Stimulated activated naive CD8-positive, alpha-beta T cell treated with anti-CD3 and anti-CD28 coated beads, Interleukin-15, Interleukin-2, amounts not matched to agents 100 U/mL and 50 U/mL, for 24 hours (primary cell): ENCODE results near the gene ZNF440.
"Not testable (repeated sequence)": the region's sequence is repeated elsewhere in the genome, so short reads cannot be mapped to it uniquely, and the experiment has no call there.

Source experiments
- ATAC-seq: fragments of 150-1000 bp; cut with Tn5 transposase; one replicate; pipeline ENCODE4 v1.10.0; 2021
- DNase-seq: peaks from one replicate; pipeline ENCODE4 v3.0.0; 2021

ZNF440 gene

DNA sequence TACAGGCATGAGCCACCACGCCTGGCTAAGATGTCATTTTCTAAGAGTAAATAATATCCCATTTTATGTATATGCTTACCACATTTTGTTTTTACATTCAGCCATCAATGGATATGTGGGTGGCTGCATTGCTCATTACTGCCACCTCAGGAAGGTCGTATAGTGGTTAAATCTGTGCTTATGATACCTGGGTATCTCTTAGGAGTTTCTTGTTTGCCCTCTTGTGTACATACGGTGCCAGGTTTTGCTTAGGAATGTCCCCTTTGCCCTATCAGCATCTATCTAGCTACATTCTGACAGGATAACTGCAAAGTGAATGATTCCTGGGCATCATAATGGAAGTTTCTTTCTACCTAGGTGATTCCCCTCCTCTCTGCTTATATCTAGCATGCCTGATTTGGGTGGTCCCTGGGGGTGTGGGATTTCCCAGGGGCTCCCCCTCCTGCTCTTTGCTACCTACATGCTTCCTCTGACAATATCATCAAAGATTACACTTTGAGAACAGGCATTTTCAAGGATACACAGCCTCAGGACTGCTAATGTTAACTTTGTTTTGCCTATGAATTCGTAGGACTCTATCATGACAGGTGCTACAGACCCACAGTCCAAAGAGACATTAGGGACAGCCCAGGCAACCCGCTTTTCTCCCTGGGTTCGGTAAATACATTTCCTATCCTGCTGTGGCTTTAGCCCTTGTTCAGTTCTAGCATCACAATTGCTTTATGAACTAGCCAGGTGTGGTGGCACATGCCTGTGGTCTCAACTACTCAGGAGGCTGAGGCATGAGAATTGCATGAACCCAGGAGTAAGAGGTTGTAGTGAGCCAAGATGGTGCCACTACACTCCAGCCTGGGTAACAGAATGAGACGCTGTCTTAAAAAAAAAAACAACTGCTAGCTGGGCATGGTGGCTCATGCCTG, 15.1 kb downstream of the ZNF440 start:
- ATAC-seq: peak; percentile 23
- not testable (repeated sequence) for DNase-seq

DNA sequence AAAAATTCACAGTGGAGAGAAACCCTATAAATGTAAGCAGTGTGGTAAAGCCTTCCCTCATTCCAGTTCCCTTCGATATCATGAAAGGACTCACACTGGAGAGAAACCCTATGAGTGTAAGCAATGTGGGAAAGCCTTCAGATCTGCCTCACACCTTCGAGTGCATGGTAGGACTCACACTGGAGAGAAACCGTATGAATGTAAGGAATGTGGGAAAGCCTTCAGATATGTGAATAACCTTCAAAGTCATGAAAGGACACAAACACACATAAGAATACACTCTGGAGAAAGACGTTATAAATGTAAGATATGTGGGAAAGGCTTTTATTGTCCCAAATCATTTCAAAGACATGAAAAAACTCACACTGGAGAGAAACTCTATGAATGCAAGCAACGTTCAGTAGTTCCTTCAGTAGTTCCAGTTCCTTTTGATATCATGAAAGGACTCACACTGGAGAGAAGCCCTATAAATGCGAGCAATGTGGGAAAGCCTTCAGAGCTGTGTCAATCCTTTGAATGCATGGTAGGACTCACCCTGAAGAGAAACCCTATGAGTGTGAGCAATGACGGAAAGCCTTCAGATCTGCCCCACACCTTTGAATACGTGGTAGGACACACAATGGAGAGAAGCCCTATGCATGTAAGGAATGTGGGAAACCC, 18.3 kb downstream of the ZNF440 start:
- DNase-seq (no peak), ATAC-seq (no peak)

DNA sequence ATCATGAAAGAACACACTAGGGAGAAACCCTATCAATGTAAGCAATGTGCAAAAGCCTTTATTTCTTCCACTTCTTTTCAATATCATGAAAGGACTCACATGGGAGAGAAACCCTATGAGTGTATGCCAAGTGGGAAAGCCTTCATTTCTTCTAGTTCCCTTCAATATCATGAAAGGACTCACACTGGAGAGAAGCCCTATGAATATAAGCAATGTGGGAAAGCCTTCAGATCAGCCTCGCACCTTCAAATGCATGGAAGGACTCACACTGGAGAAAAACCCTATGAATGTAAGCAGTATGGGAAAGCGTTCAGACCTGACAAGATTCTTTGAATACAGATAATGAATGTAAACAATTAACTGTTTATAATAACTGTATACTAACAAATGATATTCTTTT, 19.5 kb downstream of the ZNF440 start:
- no peak for DNase-seq
- ATAC-seq: no peak

DNA sequence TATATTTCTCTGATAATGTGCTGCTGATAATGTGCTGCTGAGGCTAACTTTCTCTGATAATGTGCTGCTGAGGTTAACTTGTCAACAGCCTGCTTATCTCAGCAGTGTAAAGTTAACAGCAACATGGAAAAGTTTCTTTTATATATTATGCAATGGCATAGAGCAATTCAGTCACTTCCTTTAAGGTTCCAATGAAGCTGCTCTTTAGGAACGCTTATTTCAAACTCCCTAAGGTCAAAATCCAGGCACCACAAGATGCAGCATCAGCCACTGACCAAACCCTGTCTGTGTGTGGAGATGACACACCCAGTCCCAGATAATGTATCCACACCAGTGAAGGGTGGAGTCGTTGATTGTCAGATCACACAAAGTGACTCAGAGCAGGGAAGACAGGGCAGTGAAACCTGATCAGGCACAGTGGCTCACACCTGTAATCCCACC, 21.6 kb downstream of the ZNF440 start:
- not testable (repeated sequence) for DNase-seq, ATAC-seq

DNA sequence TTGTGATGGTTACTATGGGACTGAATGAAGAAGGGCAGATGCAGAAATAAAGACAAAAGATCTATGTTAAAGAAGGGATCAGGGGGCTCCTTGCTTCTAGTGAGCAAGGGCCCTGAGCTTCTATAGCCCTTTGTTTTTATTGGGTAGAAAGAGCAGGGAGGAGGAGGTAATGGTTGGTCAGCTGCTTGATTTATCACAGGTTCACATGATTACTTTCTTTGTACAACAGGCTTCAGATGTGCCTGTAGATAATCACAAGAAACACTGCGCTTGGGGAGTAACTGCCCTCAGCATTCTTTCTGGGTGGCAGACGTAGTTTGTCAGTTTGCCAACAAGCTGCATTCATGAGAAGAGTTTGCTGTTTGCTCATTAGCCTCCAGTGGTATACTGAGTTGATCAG, 29.6 kb downstream of the ZNF440 start:
- DNase-seq: no peak
- ATAC-seq: no peak

DNA sequence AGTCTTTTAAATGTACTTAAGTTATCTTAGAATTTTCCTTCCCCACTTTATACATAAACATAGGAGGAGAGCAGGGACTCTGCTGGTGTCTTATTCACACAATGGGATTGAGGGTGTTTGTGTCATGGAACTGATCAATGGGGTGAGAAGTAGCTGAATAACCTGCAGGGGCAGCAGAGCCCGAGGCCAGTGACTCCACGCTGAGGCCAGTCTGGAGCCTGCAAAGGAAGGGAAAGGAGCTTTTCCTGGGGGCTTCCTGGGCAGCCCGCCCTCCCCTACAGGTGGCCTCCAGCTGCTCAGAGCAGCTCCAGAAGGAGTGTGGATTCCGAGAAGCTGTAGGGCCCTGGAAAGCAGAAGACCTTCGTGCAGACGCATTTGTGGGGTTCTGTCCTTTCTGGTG, 33.5 kb downstream of the ZNF440 start:
- not testable (repeated sequence) for DNase-seq, ATAC-seq

DNA sequence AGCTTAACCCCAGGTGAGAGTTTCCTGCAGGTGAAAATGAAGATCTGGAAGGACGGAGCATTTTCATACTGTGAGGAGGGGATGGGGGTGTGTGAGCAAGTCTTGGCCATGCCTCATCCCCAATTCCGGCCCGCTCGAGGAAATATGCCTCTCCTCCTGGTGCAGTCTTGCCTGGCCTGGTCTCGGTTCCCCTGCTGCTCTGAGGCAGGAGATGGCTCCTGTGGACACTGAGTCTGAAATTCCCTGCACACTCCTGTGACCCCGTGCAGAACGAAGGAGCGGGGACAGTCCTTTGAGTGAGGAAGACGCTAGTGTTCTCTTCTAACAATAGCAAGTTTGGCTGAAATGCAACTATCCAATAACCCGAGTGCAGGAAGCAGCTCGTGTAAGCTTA, 34.1 kb downstream of the ZNF440 start:
- no peak for ATAC-seq

DNA sequence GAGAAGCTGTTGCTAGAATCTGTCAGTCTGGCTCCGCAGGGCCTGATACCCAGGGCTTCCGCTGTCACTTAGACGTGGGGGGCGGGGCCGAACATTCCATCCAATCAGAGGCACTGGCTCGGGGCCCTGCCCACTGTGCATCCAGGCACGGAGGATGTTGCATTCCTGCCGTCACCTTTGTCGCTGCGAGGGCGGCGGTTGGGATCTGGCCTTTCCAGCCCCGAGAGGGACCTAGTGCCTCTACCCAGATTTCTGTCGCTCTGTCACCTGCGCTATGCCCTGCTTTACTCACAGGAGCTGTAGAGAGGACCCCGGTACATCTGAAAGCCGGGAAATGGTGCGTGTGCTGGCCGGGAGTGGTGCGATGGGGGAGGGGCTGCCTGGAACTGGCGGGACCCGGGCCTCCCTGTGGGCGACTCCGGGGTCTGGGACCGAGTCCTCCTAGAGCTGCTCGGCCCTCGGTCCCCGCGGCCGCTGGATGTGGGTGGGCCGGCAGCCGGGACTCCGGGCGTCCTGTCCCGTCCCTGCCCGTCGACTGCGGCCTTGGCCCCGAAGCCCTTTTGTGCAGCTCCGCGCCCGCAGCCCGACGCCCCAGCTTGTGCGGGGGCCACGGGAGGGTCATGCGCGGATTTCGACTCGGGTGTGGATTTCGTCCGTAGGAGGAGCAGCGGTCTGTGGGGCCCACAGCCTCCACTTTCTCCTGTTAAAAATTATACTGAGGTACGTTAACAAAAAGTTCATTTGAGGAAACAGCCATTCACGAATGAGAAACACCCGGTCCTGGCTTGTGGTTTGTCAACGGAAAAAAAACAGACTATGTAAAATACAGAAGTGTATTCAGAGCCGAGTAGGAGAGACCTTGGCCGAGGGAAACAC, 34.8 kb downstream of the ZNF440 start, which contains the start of gene ZNF439:
TSS of gene ZNF439 (plus strand) at position 133 of the 876 bp plus-strand sequence. CDS start at position 275, 142 bp downstream.
- DNase-seq (peak; percentile 93), ATAC-seq (peak; percentile 99)

More for the DNA sequence above, 34.1 kb downstream of the ZNF440 start:
- no peak for DNase-seq

DNA sequence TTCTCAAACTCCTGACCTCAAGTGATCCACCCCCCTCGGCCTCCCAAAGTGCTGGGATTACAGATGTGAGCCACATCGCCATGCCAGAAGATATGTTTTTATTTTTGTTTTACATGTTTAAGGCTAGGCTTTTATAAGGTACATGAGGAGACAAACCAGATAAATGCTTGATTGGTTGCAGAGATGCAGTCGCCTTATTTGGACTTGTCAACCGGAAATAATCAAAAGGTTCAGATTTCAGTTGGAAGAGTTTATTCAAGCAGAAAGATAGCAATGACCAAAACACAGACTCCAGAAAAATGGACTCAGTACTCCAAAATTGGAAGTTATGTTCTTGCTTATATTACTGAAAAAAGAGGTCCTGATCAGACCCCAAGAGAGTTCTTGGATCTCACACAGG, 36.2 kb downstream of the ZNF440 start:
- not testable (repeated sequence) for DNase-seq, ATAC-seq

DNA sequence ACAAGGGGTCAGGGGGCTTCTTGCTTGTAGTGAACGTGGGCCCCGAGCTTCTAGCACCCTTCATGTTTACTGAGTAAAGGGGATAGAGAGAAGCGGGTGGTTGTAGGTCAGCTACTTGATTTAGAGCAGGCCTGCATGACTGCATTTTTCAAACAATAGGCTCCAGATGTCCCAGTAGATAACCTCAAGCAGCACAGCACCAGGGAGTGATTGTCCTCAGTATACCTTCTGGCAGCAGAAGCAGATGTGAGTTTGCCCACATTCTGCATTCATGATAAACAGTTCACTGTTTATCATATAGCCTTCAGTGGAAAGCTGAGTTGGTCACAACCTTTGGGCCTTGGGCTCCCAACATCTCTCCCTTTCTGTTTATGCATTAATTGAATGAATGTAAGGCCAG, 39.3 kb downstream of the ZNF440 start:
- no peak for ATAC-seq

DNA sequence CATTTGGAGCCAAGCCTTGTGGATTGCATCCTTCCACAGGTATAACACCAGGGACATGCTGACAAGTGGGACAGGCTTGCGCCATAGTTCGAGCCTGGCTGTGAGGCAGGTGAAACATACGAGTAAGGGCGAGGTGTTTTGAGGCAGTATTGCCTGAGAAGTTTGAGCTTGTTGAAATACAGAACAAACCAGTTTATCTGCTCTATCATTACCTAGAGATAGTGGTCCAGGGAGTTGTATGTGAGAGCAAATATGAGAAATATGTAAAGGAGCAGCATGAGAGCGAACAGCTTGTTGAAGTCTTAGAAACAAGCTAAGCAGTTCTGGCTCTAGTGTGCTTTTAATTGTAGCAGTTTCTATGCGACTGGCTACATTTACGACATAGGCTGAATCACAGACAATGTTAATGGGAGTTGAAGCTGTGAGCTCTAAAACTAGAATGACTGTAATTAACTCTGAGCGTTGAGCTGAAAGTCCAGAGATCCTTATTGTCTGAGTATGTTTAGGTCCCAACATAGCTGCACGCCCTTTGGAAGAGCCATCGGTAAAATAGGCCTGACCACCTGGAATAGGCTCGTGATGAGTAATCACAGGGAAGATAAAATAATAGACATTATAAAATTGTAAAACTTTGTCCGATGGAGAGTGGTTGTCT, 42.6 kb downstream of the ZNF440 start:
- ATAC-seq (no peak), DNase-seq (no peak)

More for the DNA sequence above, 39.3 kb downstream of the ZNF440 start:
- no peak for DNase-seq

DNA sequence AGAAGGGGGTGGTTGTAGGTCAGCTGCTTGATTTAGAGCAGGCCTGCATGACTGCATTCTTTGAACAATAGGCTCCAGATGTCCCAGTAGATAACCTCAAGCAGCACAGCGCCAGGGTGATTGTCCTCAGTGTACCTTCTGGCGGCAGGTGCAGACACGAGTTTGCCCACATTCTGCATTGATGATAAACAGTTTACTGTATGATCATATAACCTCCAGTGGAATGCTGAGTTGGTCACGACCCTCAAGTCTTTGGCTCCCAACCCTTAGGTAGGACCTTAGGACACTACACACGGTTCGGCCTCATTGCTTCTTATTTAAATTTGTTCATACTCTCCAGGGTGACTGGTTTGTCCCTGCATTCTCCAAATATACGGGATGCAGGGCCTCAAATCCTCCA, 46.6 kb downstream of the ZNF440 start:
- no peak for ATAC-seq
- no peak for DNase-seq

DNA sequence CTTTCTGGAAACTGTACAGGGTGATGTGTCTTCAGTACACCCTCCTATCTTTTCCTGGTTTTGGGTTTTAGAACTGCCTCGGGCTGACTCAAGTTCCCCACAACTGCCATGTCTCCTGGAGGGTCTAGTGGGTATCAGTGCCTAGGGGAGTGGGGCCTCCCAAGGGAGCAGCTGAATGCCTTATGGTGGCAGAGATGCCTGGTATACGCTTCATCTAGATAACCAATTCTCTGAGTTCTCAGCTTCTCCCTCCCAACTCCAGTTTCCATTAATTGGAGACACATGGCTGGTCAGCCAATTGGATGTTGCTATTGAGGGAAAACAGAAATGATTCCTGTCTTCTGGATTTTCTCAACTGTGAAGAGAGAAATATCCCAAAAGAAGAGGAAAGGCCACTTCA, 47.2 kb downstream of the ZNF440 start:
- DNase-seq: no peak
- no peak for ATAC-seq

DNA sequence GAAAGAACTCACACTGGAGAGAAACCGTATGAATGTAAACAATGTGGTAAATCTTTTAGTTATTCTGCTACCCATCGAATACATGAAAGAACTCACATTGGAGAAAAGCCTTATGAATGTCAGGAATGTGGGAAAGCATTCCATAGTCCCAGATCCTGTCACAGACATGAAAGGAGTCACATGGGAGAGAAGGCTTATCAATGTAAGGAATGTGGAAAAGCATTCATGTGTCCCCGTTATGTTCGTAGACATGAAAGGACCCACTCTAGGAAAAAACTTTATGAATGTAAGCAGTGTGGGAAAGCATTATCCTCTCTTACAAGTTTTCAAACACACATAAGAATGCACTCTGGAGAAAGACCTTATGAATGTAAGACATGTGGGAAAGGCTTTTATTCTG, 53.7 kb downstream of the ZNF440 start:
- ATAC-seq: not testable (repeated sequence)

DNA sequence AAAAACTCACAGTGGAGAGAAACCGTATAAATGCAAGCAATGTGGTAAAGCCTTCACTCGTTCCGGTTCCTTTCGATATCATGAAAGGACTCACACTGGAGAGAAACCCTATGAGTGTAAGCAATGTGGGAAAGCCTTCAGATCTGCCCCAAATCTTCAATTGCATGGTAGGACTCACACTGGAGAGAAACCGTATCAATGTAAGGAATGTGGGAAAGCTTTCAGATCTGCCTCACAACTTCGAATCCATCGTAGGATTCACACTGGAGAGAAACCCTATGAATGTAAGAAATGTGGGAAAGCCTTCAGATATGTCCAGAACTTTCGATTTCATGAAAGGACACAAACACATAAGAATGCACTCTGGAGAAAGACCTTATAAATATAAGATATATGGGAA, 54.1 kb downstream of the ZNF440 start:
- ATAC-seq (no peak), DNase-seq (no peak)

More for the DNA sequence above, 53.7 kb downstream of the ZNF440 start:
- not testable (repeated sequence) for DNase-seq

DNA sequence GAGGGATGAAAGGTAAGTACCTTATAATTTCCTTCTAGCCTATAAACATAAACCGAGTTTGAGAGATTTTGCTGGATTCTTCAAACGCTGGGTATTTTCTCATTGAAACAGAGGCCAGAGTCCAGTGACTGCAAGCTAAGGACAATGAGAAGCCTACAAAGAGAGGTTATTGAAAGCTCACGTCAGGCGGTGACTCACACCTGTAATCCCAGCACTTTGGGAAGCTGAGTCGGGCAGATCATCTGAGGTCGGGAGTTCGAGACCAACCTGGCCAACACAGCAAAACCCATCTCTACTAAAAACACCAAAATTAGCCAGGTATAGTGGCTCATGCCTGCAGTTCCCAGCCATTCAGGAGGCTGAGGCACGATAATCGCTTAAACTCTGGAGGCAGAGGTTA, 58.6 kb downstream of the ZNF440 start:
- DNase-seq (no peak), ATAC-seq (no peak)

DNA sequence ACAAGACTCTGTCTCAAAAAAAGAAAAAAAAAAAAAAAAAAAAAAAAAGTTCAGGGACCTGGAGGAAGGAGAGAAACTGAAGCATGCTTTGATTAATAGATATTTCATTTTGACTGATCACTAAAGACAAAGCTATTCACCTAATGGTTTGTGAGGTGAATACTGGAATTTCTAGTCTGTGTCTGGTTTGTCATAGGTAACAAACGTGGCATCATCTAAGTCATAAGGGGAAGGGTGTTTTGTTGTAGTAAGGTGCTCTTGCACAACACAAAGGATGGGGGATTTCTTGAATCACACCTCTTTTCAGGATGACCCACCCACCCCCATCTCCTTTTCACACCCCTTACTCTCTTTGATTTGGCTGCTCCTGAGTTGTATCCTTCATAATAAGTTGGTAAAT, 59.7 kb downstream of the ZNF440 start:
- no peak for ATAC-seq
- no peak for DNase-seq

DNA sequence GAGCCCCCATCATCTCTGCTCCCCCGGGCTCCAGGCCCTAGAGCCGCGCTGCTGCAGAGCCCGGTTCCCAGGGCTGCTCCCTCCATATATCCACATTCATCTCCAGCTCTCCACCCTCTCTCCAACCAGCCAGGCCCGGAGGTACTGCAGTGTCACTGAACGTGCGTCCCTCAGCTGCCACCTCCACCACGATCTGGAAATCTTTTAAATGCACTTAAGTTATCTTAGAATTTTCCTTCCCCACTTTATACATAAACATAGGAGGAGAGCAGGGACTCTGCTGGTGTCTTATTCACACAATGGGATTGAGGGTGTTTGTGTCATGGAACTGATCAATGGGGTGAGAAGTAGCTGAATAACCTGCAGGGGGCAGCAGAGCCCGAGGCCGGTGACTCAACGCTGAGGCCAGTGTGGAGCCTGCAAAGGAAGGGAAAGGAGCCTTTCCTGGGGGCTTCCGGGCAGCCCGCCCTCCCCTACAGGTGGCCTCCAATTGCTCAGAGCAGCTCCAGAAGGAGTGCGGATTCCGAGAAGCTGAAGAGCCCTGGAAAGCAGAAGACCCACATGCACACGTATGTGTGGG, 65.7 kb downstream of the ZNF440 start:
- peak; percentile 63 for ATAC-seq
- peak; percentile 65 for DNase-seq

DNA sequence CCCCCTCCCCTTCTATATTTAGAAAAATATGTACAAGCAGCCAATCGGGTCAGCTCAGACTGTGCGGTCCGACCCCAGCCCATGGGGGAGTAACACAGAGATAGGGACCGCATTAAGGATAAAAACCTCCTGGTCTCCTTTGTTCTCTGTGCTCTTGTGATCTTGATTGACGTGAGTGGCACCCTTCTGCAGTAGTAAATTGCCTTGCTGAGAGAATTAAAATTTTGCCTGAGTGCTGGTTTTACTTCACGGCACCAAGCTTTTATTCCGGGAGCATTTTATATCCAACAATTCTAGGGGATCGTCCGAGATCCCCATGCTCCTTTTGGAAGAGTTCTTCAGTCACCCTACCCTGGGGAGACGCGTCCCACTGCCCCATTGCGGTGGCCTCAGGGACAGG, 66.5 kb downstream of the ZNF440 start:
- ATAC-seq (no peak), DNase-seq (no peak)

DNA sequence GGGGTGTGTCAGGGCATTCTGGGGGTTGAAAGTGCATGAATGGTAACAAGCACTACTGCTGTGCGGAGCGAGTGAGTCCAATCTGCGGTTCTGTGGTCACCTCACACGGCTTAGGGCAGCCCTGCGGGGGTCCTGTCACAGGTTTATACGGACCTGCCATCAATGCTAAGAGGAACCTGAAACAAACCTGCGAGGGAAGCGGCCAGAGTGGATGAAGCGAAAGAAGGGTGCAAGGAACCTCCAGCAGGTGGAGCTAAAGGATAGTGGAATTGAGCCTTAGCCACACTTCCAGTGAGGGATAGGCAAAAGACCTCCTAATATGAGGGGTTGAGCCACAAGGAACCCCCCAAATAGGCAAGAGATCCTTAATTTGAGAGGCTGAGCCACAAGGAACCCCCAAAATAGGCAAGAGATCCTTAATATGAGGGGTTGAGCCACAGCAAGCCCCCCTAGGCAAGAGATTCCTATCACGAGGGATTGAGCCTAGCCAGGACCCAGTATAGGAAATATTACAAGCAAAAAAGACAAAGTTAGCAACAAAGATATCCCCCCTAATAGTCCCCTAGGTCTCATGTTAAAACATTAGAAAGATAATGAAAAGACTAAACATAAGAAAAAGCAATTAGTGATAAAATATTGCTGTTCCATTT, 67.2 kb downstream of the ZNF440 start:
- peak; percentile 52 for ATAC-seq

DNA sequence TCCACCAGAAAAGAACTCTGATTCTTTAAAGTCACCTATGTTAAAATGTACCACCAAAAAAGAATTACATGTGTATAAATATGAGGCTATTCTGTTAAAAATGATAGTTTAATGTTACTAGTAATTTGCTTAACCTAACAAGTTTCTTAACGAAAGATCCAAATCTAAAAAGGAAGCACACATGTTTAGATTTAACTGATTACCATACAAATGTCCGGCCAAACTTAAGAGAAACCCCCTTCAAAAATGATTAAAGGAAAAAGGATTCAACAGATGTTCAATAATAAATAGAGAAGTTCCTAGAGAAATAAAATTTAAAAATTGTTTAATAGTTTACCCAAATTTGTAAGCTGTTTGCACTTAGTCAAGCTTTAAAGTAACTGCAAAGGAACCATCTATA, 68.5 kb downstream of the ZNF440 start:
- ATAC-seq (no peak), DNase-seq (no peak)

More for the DNA sequence above, 67.2 kb downstream of the ZNF440 start:
- peak; percentile 62 for DNase-seq
